Mesenteric fat pad (tissue), 1 donor: Measurements from ENCODE around the gene DHRS4L2. TPM values are rescaled to one million over a fixed set of nuclear protein-coding genes. Genes with fewer than 3 reads are reported as not detected.
"Not testable (repeated sequence)": the region's sequence is repeated elsewhere in the genome, so short reads cannot be mapped to it uniquely, and the experiment has no call there.

Experiments
- DNase-seq: peaks from one replicate; pipeline ENCODE4 v3.0.0-alpha.2; 2020; ENCODE audit warnings: low spot score
- total RNA-seq: library from RNA; stranded (reverse); fragmentation: NEBNext Ultra II Directional; extraction: Animal tissue kit (Norgen Biotek cat#: 25700); gene quantifications from one replicate; pipeline ENCODE4 v1.2.1, GENCODE V29; 2021
- donor health status: DM: yes; HTN: yes; CAD: no.

DHRS4L2 gene
- total RNA-seq, 1 donor from 2014 or later, result 18.9 TPM

DNA sequence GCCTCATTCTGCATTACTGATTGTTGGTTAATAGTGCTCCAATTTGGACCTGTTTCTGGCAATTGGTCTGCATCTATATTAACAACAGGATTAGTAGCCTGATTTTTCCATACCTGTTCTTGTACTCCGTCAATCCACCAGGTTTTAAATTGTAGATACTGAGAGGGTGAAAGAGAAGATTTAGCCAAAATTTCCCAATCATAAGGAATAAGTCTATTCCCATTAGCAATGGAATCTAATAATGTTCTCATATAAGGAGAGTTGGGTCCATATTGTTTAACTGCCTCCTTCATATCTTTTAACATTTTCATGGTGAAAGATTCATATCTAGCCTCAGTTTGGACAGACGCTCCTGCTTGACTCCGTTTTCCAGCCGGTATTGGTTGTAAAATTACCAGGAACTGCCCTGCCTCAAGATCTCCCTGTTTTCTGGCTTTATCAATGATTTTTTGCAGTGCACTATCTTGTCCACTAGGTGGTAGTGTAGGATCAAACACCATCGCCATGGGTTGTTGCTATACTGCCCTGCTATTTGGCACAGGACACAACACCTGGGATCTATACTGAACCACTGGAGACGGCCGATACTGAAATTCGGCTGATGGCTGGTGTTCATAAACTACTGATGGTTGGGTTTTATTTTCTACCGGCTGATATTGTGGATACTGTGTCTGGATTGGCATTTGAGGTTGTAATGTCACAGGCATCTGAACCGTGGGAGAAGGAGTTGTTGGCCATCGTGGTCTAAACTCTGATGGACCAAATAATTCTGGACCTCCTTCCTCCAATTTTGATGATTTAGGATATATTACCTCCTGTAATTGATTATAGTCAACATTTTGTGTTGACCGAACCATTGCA lies 25.2 kb downstream of the DHRS4L2 start:
- no peak for DNase-seq

GRCh38 chr14:24015745-24016144 lies 27.0 kb downstream of the DHRS4L2 start:
- not testable (repeated sequence) for DNase-seq

DNA sequence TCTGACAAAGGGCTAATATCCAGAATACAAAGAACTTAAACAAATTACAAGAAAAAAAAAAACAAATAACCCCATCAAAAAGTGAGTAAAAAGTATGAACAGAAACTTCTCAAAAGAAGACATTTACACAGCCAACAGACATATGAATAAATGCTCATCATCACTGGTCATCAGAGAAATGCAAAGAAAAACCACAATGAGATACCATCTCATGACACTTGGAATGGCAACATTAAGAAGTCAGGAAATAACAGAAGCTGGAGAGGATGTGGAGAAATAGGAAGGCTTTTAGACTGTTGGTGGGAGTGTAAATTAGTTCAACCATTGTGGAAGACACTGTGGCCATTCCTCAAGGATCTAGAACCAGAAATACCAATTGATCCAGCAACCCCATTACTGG lies 30.2 kb downstream of the DHRS4L2 start:
- DNase-seq, result not testable (repeated sequence)

DNA sequence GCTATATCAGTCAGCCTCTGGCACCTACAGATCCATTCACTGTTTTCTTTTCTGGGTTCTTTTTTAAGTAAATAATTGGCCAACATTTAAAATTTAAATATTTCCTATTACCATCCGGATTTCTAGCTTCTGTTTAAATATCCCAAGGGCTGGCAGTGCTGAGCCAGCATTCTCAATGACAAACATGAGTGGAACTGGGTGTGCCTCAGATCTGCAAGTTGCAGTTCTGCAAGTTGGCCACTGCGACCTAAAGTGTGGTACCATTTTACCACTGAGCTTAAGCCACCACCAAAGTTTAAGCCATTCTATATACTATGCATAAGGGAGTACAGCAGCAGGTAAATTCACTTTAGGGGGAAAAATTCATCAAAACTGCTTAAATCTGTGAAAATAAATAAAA lies 31.2 kb downstream of the DHRS4L2 start:
- not testable (repeated sequence) for DNase-seq

DNA sequence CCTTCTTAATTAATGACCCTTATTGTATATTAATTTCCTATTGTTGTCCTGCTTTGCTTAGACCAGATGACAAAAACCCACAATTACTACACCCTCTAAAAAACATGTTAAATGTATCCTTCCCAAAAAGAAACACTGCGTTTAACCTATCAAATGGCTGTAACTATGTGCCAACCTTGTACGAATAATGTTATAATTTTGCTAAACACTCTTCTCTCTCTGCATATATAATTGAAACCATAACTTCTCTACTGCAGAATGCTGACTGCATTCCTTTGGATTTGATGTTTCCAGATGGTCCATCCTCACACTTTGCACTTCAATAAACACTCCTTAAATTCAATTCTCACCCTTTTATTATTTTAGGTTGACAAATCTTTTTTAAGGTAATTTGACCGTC lies 31.8 kb downstream of the DHRS4L2 start:
- DNase-seq, result not testable (repeated sequence)

DNA sequence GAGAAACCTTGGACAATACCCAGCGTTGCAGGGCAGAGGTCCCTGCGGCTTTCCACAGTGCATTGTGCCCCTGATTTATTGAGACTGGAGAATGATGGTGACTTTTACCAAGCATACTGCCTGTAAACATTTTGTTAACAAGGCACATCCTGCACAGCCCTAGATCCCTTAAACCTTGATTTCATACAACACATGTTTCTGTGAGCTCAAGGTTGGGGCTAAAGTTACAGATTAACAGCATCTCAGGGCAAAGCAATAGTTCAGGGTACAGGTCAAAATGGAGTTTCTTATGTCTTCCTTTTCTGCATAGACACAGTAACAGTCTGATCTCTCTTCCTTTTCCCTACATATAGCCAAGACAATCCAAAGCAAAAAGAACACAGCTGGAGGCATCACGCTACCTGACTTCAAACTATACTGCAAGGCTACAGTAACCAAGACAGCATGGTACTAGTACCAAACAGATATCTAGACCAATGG lies 36.2 kb downstream of the DHRS4L2 start:
- not testable (repeated sequence) for DNase-seq

GRCh38 chr14:24029687-24030086 lies 41.0 kb downstream of the DHRS4L2 start:
- not testable (repeated sequence) for DNase-seq

- DNase-seq, result not testable (repeated sequence)
Measured at GRCh38 chr14:24031331-24031730, 42.6 kb downstream of the DHRS4L2 start.

DNA sequence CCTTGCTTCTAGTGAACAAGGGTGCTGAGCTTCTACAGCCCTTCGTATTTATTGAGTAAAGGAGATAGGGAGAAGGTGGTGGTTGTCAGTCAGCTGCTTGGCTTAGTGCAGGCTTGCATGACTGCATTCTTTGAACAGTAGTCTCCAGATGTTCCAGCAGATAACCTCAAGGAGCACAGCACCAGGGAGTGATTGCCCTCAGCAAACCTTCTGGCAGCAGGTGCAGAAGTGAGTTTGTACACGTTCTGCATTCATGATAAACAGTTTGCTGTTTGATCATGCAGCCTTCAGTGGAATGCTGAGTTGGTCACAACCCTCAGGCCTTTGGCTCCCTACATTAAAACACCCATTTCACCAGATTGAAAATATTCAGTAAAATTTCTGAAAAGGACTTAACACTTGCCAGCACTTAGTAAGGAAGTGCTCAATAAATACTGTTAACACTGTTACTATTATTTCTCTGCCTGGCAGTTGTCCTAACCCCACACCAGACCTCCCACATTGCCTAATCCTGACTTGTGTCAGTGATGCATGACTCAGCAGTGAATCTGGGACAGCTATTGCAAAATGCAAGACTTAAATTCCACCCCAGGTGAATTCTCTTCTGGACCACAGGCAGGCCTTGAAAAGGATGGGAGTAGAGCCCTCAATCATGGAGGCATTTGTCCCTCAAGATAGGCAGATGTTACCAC lies 44.1 kb downstream of the DHRS4L2 start:
- DNase-seq, result no peak

DNA sequence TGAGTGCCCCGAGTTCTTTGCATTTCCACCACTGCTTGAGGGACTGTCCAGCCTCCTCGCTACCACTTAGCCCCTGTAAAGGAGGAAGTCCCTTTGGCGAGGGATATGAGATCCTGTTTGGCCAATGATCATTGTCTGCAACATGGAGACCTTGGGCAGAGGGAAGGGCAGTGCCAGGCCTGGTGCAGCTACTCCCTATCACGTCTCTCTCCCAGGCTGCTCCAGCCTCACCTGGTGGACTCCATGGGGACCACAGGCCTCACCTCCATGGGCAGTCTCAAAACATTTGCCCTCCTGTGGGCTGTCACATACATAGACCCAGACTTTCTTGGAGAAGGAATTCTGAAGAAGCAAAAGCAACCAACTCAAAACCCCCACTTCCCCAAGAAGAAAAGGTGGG lies 47.0 kb downstream of the DHRS4L2 start:
- not testable (repeated sequence) for DNase-seq

DNA sequence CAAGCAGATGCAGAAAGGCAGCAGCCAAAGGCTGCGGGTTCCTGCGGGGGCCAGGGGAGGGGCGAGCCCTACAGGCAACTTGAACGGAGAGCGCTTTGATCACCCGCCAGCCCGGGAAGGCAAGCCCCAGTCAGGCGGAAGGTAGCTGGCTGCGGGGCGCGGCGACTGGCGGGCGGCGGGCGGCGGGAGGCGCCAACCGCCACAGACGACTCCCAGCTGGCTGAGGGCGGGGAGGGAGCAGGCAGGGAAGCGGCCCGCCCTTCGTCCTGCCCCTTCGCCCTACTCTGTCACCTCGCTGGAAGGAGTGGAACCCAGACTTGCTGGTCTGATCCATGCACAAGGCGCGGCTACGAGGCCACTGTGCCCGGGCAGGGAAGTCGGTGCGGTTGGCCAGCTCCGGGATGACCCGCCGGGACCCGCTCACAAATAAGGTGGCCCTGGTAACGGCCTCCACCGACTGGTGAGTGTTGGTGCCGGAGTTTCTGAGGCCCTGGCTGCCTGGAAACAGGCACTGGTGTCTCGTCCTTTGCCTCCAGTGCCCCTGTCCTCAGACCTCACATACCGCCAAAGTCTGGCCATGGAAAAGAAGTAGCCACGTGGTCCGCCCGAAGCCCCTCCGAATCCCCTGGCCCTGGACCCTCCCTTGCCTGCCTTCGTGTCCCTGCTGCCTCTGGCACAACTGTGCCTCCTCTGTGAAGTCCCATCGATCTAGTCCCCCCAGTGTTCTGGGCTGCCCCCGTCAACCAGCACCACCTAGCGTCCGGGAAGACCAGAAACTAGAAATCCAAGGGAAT lies 47.6 kb downstream of the DHRS4L2 start:
- no peak for DNase-seq

DNA sequence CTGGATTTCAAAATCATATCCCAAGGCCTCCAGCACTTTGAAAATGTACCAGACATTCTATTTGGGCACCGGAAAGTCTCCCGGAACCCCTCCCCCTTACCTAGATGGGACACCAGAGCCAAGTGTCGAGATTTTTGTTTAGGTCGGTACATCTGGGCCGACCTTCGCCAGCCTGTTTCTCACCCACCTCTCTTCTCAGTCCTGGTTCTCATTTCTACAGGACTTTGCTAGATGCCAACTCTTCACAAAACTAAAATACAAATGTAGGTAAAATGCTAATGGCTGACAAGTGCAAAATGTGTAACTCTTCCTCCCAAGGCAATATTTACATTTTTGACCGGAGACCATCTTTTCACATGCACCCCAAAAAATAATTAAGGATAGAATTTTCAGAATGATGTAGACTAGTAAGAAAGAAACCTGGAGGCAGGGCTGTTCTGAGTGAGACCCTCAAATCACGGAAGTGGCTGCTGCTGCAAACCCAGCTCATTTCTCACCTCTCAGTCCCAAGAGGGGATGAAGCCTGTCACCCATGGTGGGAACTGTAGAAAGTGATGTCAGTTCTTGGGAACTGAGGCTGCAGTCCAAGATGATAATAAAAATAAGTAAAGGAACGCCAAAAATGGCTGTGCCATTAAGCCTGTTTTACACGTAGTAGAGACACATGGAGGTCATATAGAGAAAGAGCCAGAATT lies 48.4 kb downstream of the DHRS4L2 start:
- DNase-seq, result not testable (repeated sequence)

- DNase-seq, result no peak
Measured at GRCh38 chr14:24037658-24038037, 48.9 kb downstream of the DHRS4L2 start.

- DNase-seq, result no peak
Measured at GRCh38 chr14:24038686-24039085, 50.0 kb downstream of the DHRS4L2 start.

- DNase-seq, result no peak
Measured at GRCh38 chr14:24040692-24041091, 52.0 kb downstream of the DHRS4L2 start.

DNA sequence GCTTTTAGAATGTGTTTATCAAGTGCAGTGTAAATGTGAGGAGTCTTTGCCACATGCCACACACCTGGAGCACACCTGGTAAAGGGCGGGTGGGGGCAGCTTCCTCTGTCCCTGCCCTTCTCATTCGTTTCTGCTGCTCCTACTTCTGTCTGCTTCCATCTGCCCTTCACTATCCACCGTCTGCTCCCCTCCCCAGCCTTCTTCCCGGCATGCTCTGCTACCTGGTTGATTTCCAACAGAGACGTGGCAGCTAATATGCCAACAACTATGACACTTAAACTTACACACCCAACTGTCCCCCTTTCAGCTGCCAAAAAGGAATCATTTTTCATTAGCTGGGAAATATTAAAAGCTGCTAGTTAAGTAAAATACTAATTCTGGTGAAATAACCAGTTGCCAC lies 54.0 kb downstream of the DHRS4L2 start:
- DNase-seq, result no peak

DNA sequence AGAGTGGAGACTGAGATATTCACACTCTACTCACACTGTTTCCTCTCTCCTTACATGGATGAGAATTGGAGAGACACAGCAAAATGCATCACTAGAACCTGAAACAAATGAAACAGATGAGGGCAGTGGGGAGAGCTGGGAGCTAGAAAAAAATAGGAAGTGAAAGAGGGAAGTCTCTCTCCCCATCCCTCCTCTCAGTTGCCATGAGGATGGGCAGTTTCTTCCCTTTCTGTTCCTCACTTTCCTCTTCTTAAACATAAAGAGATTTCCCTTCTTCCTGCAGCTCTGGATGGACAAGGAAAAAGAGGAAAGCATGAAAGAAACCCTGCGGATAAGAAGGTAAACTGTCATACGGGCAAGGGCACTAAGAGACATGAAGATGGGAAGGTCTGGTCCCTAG lies 60.3 kb downstream of the DHRS4L2 start:
- DNase-seq, result not testable (repeated sequence)

GRCh38 chr14:24050753-24051152 lies 62.0 kb downstream of the DHRS4L2 start:
- DNase-seq, result peak; percentile 33

DNA sequence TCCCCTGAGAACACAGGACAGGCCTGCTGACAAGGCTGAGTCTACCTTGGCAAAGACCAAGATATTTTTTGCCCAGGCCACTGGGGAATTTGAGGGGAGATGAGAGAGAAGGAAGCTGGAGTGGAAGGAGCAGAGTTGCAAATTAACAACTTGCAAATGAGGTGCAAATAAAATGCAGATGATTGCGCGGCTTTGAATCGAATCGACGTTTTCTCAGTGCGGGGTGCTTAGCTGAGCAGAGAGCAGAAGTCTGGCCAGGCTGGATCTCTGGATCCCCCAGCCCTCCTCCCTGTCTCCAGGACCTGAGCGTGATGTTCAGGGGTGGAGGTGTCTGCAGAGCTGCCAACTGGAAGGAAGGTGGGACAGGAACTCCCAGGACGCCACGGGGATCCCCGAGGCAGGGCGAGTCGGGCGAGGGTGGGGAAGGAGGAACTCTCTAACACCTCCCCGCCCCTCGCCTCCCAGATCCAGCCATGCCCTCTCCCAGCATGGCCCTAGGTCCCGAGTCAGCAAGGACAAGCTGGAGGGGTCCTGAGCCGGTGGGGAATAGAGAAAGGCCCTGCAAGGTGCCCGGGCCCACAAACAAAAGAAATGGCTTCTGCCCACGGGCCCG lies 62.6 kb downstream of the DHRS4L2 start:
- peak; percentile 86 for DNase-seq
